Measurements from ENCODE around the gene MYO5B.

MYO5B gene

GRCh38 chr18:50013363-50014138 is 181.4 kb downstream of the MYO5B start:
- H3K36me3 ChIP-seq (replicated peaks): no peaks in the 10 kb centered on the region
- no peak for DNase-seq
- H3K27ac ChIP-seq: no peak overlapping the region
- no peaks in the 10 kb centered on the region for H3K27me3 ChIP-seq (replicated peaks)
- no peak overlapping the region for H3K4me3 ChIP-seq (ENCODE audit: low read depth, low read length)
- in situ Hi-C loops (cut with HindIII; ENCODE audit: low pct_ligation_motif_present, low sequenced_read_pairs): no loop called here
- TF ChIP-seq, protein P1, sequence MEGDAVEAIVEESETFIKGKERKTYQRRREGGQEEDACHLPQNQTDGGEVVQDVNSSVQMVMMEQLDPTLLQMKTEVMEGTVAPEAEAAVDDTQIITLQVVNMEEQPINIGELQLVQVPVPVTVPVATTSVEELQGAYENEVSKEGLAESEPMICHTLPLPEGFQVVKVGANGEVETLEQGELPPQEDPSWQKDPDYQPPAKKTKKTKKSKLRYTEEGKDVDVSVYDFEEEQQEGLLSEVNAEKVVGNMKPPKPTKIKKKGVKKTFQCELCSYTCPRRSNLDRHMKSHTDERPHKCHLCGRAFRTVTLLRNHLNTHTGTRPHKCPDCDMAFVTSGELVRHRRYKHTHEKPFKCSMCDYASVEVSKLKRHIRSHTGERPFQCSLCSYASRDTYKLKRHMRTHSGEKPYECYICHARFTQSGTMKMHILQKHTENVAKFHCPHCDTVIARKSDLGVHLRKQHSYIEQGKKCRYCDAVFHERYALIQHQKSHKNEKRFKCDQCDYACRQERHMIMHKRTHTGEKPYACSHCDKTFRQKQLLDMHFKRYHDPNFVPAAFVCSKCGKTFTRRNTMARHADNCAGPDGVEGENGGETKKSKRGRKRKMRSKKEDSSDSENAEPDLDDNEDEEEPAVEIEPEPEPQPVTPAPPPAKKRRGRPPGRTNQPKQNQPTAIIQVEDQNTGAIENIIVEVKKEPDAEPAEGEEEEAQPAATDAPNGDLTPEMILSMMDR (IDR thresholded peaks at IDR 0.05; ENCODE audit: low read depth, low read length, missing control alignments): no peak

GRCh38 chr18:50011813-50012435 is 183.0 kb downstream of the MYO5B start:
- Histone ChIP-seq H3K27me3 (replicated peaks) (no peaks in the 10 kb centered on the region), H3K27ac (no peak overlapping the region), H3K4me3 (ENCODE audit: low read depth, low read length) (no peak overlapping the region), H3K36me3 (replicated peaks) (no peaks in the 10 kb centered on the region)
- TF ChIP-seq, protein P1 (IDR thresholded peaks at IDR 0.05; ENCODE audit: low read depth, low read length, missing control alignments): no peak
- in situ Hi-C loops (cut with HindIII; ENCODE audit: low pct_ligation_motif_present, low sequenced_read_pairs): no loop called here
- DNase-seq: peak; percentile 70

DNA sequence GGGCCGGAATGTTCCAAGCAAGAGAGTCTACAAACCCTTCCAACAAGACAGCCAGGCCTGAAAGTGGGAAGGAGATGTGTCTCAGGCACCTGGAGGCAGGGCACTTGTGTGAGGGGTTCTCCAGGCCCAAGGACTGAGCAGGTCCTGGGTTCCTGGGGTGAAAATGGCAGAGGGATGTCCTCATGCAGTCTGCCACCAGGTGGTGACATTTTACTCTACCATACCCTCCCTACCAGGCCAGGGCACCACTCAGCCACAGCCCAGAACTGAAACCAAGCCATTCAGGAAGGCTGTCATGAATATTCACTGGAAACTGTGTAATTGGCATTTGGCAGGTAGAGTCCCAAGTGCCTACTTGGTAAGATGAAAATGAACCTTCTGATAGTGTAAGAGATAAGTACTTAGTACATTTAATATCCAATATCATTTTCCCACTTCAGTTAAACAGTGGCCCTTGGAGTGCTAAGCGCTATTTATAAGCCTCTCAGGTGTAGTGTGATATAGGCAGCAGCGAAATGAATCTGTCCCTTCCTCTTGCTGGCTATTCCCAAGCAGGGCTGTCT is 185.1 kb downstream of the MYO5B start:
- H3K27ac ChIP-seq: no peak overlapping the region
- in situ Hi-C loops (cut with HindIII; ENCODE audit: low pct_ligation_motif_present, low sequenced_read_pairs): no loop called here
- H3K4me3 ChIP-seq (ENCODE audit: low read depth, low read length): no peak overlapping the region
- no peaks in the 10 kb centered on the region for H3K27me3 ChIP-seq (replicated peaks)
- peak; percentile 22 for DNase-seq
- no peaks in the 10 kb centered on the region for H3K36me3 ChIP-seq (replicated peaks)
- TF ChIP-seq, protein P1 (IDR thresholded peaks at IDR 0.05; ENCODE audit: low read depth, low read length, missing control alignments): peak; percentile 63

GRCh38 chr18:50008306-50008705 is 186.6 kb downstream of the MYO5B start:
- Histone ChIP-seq H3K4me3 (ENCODE audit: low read depth, low read length) (no peak overlapping the region), H3K36me3 (replicated peaks) (no peaks in the 10 kb centered on the region), H3K27me3 (replicated peaks) (no peaks in the 10 kb centered on the region), H3K27ac (no peak overlapping the region)
- no peak for DNase-seq
- in situ Hi-C loops (cut with HindIII; ENCODE audit: low pct_ligation_motif_present, low sequenced_read_pairs): no loop called here
- TF ChIP-seq, protein P1 (IDR thresholded peaks at IDR 0.05; ENCODE audit: low read depth, low read length, missing control alignments): no peak

DNA sequence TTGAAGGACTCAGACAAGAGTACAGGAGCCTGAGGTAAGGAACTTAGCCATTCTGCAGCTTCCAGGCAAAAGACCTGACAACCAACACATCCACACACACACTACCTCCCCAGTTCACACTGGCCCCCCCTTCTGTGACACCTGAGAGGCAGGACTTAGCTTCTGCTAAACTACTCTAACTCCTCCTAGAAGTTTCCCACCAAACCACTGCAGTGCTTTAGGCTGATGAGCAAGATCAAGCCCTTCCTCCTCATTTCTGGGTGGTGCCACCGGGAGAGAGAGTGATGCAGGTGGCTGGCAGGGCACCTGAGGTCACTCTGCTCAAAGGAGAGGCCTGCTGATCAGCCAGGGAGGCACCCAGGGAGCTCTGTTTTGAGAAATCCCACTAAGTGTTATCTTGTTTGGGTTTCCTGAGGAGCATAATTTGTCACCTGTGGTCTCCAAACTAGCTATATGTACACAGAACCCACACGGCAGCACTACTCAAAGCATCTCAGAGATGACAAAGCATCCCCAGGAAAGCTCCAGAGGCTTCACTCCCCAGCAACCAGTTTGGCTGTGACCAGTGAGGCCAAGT is 188.4 kb downstream of the MYO5B start:
- DNase-seq: no peak
- H3K27ac ChIP-seq: no peak overlapping the region
- no peaks in the 10 kb centered on the region for H3K27me3 ChIP-seq (replicated peaks)
- in situ Hi-C loops (cut with HindIII; ENCODE audit: low pct_ligation_motif_present, low sequenced_read_pairs): no loop called here
- TF ChIP-seq, protein P1 (IDR thresholded peaks at IDR 0.05; ENCODE audit: low read depth, low read length, missing control alignments): no peak
- H3K36me3 ChIP-seq (replicated peaks): no peaks in the 10 kb centered on the region
- no peak overlapping the region for H3K4me3 ChIP-seq (ENCODE audit: low read depth, low read length)
